ENCODE data around the gene IFT74. TPM values are rescaled to one million over a fixed set of nuclear protein-coding genes. Genes with fewer than 3 reads are reported as not detected.

Gene IFT74
- total and polyA plus RNA-seq, 9 of the 15 experiments (the other 6 are each of a cell fraction or from before 2014, with no cell fraction given) = 6.1 to 13.2 (median 9.3) TPM

DNA sequence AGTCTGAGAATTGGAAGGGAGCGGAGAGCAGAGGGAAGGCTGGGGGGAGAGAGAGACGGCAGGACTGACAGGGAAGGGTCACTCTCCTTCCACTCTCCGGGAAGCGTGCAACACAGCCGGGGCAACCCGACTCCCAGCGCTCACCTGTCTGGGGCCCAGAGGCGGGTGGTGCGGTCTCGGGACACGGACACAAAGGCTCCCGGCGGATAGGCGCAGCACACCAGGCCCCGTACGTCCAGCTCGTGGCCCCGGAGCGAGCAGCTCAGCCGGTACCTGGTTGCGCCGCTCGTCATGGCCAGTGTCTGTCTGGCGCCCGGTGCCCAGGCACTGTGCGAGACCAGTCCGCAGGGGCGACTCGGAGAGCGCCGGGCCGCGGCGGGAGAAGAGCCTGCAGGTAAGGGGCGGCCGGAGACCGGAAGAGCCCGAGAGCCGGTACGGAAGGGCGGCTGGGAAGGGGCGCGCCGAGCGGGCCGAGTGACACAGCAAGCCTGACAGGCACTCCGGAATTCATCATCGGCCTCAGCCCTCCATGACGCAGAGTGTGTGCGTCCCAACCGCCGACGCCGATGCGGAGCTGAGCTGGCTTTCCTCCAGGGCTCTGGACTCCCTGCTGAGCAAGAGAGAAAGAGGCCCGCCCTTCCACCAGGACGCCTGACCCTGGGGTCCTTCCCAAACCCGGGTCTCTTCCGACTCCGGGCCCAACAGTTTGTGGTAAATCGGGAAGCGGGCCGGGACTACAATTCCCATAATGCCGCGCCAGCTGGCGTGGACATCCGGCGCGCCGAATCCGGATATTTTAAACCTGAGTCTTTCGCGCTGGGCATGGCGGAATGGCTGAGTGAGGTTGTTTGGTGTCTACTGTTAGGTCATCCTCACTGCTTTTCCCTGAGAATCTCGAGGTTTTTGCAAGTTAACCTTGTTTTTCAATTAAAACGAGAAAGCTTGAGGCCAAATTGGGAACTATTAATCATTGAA is 9.2 kb upstream of the IFT74 start, which contains the start of gene PLAA (continued):
- TF ChIP-seq ZFP91 (CRISPR knock-in tag; IDR thresholded peaks at IDR 0.05) (no peak), POLR2G (IDR thresholded peaks at IDR 0.05; ENCODE audit: low read depth, low read length) (peak; percentile 78), ZNF407 (IDR thresholded peaks at IDR 0.05; ENCODE audit: low read depth) (peak; percentile 28; the same call in 1 of the 2 replicates), TBP (optimal IDR thresholded peaks at IDR 0.05; ENCODE audit: low read depth, low read length) (peak; percentile 34), ZNF717 (CRISPR knock-in tag; IDR thresholded peaks at IDR 0.05) (no peak), SIN3A (IDR thresholded peaks at IDR 0.05; ENCODE audit: borderline replicate concordance in 2 of 2, control insufficient read depth in 1 of 2, low read depth in 2 of 2, low read length in 2 of 2) (peak in 1 of 2 experiments; percentile 18; a peak in 1 of 4 replicates), AFF1 (IDR thresholded peaks at IDR 0.05; ENCODE audit: low read depth in 1 of 2, partially characterized antibody in 2 of 2) (peak in 1 of 2 experiments; percentile 78), NCOA6 (IDR thresholded peaks at IDR 0.05) (no peak), CREM (IDR thresholded peaks at IDR 0.05; ENCODE audit: low read depth) (peak; percentile 98)
- TF ChIP-seq, protein P1, sequence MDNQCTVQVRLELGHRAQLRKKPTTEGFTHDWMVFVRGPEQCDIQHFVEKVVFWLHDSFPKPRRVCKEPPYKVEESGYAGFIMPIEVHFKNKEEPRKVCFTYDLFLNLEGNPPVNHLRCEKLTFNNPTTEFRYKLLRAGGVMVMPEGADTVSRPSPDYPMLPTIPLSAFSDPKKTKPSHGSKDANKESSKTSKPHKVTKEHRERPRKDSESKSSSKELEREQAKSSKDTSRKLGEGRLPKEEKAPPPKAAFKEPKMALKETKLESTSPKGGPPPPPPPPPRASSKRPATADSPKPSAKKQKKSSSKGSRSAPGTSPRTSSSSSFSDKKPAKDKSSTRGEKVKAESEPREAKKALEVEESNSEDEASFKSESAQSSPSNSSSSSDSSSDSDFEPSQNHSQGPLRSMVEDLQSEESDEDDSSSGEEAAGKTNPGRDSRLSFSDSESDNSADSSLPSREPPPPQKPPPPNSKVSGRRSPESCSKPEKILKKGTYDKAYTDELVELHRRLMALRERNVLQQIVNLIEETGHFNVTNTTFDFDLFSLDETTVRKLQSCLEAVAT (IDR thresholded peaks at IDR 0.05) = no peak
